HepG2 (cell line): ENCODE results near the gene OSBPL2.

ENCODE experiments used
- ELF4 ChIP-seq: sonication (generic); formaldehyde crosslinking; IDR thresholded peaks from 2 replicates; pipeline ENCODE4 v1.5.0; 2020; ENCODE audit warnings: missing genetic modification reagents, mild to moderate bottlenecking, moderate library complexity, borderline replicate concordance
- EP300 ChIP-seq, 3 experiments: sonication (generic) in 1 of 3; formaldehyde crosslinking in 1 of 3; IDR thresholded peaks; 2 replicates each; pipeline versions ENCODE4 v1.5.1 to v1.6.1; 2011 to 2020; ENCODE audit warnings: low read depth in 2 of 3, low read length in 2 of 3, borderline replicate concordance in 1 of 3, improper control_type of control experiment in 1 of 3, mild to moderate bottlenecking in 1 of 3, missing genetic modification reagents in 1 of 3, moderate library complexity in 1 of 3
- KDM1A ChIP-seq: IDR thresholded peaks from 2 replicates; pipeline ENCODE4 v1.6.1; 2016; ENCODE audit warnings: missing compliant biosample characterization
- LCORL ChIP-seq, 2 experiments: fragments of 450-650 bp in 1 of 2; sonication (generic) in 1 of 2; formaldehyde crosslinking in 1 of 2; IDR thresholded peaks; 2 replicates each; pipeline versions ENCODE4 v1.5.0 to v1.6.1; 2017 to 2020; ENCODE audit warnings: antibody characterized with exemption in 1 of 2, missing genetic modification reagents in 1 of 2
- MAFF ChIP-seq: IDR thresholded peaks from 2 replicates; pipeline ENCODE4 v1.6.1; 2011; ENCODE audit warnings: low read depth, low read length, improper control_type of control experiment
- MTF1 ChIP-seq: sonication (generic); formaldehyde crosslinking; IDR thresholded peaks from 2 replicates; pipeline ENCODE4 v1.5.0; 2020; ENCODE audit warnings: missing genetic modification reagents
- NR2C2 ChIP-seq: sonication (generic); formaldehyde crosslinking; IDR thresholded peaks from 2 replicates; pipeline ENCODE4 v1.4.0; 2020; ENCODE audit warnings: missing genetic modification reagents, mild to moderate bottlenecking, moderate library complexity, borderline replicate concordance
- PCBP1 ChIP-seq: fragments of 200-400 bp; formaldehyde crosslinking; IDR thresholded peaks from 2 replicates; pipeline ENCODE4 v1.6.1; 2017; ENCODE audit warnings: mild to moderate bottlenecking, low read depth, low read length, borderline replicate concordance
- ZNF224 ChIP-seq: sonication (generic); formaldehyde crosslinking; IDR thresholded peaks from 2 replicates; pipeline ENCODE4 v1.5.0; 2020; ENCODE audit warnings: mild to moderate bottlenecking, missing genetic modification reagents
- ZNF274 ChIP-seq: sonication (generic); formaldehyde crosslinking; IDR thresholded peaks from 2 replicates; pipeline ENCODE4 v1.5.1; 2020; ENCODE audit warnings: mild to moderate bottlenecking, missing genetic modification reagents
- ZNF329 ChIP-seq: sonication (generic); formaldehyde crosslinking; IDR thresholded peaks from 2 replicates; pipeline ENCODE4 v1.9.0; 2021; ENCODE audit warnings: low read depth, mild to moderate bottlenecking, missing genetic modification reagents
- TF ChIP-seq, protein P1 (sequence below): sonication (generic); formaldehyde crosslinking; IDR thresholded peaks from 2 replicates; pipeline ENCODE4 v1.5.0; 2020; ENCODE audit warnings: mild to moderate bottlenecking, missing genetic modification reagents, moderate library complexity
- TF ChIP-seq, protein P2 (sequence below): sonication (generic); formaldehyde crosslinking; conservative IDR thresholded peaks from 2 replicates; pipeline ENCODE4 v1.5.0; 2020; ENCODE audit warnings: missing genetic modification reagents

DNA sequence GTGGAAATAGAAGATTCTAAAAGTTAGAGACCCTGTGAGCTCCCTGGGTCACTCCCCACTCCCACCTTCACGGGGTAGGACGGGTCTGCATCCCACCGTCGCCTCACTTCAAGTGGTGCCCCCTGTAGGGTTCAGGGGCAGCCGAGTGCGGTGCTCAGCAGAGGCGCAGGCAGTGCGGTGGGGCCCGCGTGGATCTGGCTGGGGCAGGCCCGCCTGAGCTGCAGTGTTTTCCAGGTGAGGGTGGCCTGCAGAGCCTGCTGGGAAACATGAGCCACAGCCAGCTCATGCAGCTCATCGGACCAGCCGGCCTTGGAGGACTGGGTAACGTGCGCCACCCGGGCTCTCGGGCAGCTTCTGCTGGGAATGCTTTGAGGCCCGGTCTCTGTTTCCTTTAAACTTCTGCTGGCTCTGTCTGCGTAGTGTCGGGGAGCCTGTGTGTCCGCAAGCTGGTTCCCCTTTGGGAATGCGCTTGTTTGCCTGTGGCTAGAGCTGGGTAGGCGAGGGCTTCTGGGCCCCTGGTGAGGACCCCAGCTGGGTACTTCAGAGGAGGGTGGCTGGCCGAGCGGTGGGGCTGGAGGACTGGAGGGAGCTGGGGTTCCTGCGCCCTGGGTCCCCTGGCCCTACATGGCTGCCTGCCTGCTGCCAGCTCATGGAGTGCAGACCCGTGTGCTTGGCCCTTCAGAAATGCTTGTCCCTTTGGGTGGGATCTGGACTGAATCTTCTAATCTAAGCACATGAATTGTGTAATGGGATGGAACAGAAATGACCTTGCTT lies 68.3 kb downstream of the OSBPL2 start:
- TF ChIP-seq NR2C2 (CRISPR knock-in tag) (no peak), MTF1 (CRISPR knock-in tag) (no peak), ZNF224 (CRISPR knock-in tag) (no peak), MAFF (no peak), ELF4 (CRISPR knock-in tag) (no peak), EP300 (IDR thresholded peaks at IDR 0.05; ENCODE audit: low read depth in 2 of 2, low read length in 2 of 2) (no peak), EP300 (CRISPR knock-in tag; IDR thresholded peaks at IDR 0.05; ENCODE audit: borderline replicate concordance) (no peak), PCBP1 (no peak), LCORL (IDR thresholded peaks at IDR 0.05) (no peak), LCORL (CRISPR knock-in tag; IDR thresholded peaks at IDR 0.05) (no peak), KDM1A (no peak), ZNF274 (CRISPR knock-in tag) (0 out of 2 replicates have a peak, but pooled peaks have one; percentile 3), ZNF329 (CRISPR knock-in tag) (no peak)
- TF ChIP-seq, protein P1, sequence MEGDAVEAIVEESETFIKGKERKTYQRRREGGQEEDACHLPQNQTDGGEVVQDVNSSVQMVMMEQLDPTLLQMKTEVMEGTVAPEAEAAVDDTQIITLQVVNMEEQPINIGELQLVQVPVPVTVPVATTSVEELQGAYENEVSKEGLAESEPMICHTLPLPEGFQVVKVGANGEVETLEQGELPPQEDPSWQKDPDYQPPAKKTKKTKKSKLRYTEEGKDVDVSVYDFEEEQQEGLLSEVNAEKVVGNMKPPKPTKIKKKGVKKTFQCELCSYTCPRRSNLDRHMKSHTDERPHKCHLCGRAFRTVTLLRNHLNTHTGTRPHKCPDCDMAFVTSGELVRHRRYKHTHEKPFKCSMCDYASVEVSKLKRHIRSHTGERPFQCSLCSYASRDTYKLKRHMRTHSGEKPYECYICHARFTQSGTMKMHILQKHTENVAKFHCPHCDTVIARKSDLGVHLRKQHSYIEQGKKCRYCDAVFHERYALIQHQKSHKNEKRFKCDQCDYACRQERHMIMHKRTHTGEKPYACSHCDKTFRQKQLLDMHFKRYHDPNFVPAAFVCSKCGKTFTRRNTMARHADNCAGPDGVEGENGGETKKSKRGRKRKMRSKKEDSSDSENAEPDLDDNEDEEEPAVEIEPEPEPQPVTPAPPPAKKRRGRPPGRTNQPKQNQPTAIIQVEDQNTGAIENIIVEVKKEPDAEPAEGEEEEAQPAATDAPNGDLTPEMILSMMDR (CRISPR knock-in tag) = no peak
- TF ChIP-seq, protein P2, sequence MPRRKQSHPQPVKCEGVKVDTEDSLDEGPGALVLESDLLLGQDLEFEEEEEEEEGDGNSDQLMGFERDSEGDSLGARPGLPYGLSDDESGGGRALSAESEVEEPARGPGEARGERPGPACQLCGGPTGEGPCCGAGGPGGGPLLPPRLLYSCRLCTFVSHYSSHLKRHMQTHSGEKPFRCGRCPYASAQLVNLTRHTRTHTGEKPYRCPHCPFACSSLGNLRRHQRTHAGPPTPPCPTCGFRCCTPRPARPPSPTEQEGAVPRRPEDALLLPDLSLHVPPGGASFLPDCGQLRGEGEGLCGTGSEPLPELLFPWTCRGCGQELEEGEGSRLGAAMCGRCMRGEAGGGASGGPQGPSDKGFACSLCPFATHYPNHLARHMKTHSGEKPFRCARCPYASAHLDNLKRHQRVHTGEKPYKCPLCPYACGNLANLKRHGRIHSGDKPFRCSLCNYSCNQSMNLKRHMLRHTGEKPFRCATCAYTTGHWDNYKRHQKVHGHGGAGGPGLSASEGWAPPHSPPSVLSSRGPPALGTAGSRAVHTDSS = no peak
